ENCODE results near the gene SNX9.

Gene SNX9

GRCh38 chr6:157961832-157962575 lies 139.0 kb downstream of the SNX9 start (continued):
- TF ChIP-seq, protein P1, sequence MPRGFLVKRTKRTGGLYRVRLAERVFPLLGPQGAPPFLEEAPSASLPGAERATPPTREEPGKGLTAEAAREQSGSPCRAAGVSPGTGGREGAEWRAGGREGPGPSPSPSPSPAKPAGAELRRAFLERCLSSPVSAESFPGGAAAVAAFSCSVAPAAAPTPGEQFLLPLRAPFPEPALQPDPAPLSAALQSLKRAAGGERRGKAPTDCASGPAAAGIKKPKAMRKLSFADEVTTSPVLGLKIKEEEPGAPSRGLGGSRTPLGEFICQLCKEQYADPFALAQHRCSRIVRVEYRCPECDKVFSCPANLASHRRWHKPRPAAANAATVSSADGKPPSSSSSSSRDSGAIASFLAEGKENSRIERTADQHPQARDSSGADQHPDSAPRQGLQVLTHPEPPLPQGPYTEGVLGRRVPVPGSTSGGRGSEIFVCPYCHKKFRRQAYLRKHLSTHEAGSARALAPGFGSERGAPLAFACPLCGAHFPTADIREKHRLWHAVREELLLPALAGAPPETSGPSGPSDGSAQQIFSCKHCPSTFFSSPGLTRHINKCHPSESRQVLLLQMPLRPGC (tag by site-specific recombination; IDR thresholded peaks at IDR 0.05) = no peak
- no peak for TF ChIP-seq FEZF1 (tag by site-specific recombination; IDR thresholded peaks at IDR 0.05)
- no peak for TF ChIP-seq SALL2 (tag by site-specific recombination; IDR thresholded peaks at IDR 0.05; ENCODE audit: borderline replicate concordance)
- TF ChIP-seq, protein P2, sequence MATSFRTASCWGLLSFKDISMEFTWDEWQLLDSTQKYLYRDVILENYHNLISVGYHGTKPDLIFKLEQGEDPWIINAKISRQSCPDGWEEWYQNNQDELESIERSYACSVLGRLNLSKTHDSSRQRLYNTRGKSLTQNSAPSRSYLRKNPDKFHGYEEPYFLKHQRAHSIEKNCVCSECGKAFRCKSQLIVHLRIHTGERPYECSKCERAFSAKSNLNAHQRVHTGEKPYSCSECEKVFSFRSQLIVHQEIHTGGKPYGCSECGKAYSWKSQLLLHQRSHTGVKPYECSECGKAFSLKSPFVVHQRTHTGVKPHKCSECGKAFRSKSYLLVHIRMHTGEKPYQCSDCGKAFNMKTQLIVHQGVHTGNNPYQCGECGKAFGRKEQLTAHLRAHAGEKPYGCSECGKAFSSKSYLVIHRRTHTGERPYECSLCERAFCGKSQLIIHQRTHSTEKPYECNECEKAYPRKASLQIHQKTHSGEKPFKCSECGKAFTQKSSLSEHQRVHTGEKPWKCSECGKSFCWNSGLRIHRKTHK (tag by site-specific recombination; IDR thresholded peaks at IDR 0.05) = no peak
- no peak for TF ChIP-seq ZNF488 (tag by site-specific recombination; IDR thresholded peaks at IDR 0.05)
- no peak for TF ChIP-seq ZNF513 (tag by site-specific recombination; IDR thresholded peaks at IDR 0.05)
- TF ChIP-seq, protein P3, sequence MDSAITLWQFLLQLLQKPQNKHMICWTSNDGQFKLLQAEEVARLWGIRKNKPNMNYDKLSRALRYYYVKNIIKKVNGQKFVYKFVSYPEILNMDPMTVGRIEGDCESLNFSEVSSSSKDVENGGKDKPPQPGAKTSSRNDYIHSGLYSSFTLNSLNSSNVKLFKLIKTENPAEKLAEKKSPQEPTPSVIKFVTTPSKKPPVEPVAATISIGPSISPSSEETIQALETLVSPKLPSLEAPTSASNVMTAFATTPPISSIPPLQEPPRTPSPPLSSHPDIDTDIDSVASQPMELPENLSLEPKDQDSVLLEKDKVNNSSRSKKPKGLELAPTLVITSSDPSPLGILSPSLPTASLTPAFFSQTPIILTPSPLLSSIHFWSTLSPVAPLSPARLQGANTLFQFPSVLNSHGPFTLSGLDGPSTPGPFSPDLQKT (IDR thresholded peaks at IDR 0.05; ENCODE audit: borderline replicate concordance, low read depth, low read length) = no peak
- no peak for TF ChIP-seq OSR2 (tag by site-specific recombination; IDR thresholded peaks at IDR 0.05)

DNA sequence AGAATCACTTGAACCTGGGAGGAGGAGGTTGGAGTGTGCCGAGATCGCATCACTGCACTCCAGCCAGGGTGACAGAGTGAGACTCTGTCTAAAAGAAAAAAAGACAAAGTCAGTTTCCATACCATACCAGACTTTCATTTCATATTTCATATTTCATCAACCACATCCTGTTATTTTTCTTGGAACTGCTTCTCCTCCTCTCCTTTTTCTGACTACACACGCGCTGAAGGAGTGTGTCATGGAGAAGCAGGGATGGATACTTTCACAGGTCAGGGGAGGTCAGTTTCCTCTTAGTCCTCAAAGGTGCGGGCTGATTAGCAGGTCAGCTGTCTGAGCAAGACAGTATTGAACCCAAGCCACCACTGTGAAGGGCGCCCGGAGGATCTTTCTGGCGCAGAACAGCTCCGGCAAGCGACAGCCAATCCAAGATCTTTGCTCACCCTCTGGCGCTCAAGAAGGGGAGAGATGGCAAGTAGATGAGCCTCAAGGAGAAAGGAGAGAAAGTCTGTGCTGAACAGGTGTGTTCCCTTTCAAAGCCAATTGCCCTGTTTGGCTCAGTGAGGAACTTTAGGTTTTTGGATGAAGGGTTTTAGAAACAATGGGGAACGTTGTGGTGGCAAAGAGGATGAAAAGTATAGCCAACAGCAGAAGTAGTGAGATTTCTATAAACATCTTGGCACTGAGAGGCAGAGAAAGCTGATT lies 139.7 kb downstream of the SNX9 start:
- ChIA-PET POLR2A (no interaction called here), CTCF (interaction anchor here (0.6 to 0.7 kb wide), 2 partner anchors 26 to 113 kb away, joined by 3 to 5 read pairs; no protein-coding TSS in a partner anchor)
- Histone ChIP-seq H3K9me3 (ENCODE audit: control insufficient read depth, insufficient read depth, low read depth, low read length) (no peaks in the 10 kb centered on the region), H3K4me3 (ENCODE audit: low read depth, low read length) (no peak overlapping the region), H3K4me1 (ENCODE audit: control insufficient read depth, insufficient read depth, low read length) (no peaks in the 10 kb centered on the region), H3K27ac (ENCODE audit: extremely low read depth, low read depth, low read length) (no peak overlapping the region), H3K36me3 (ENCODE audit: control insufficient read depth in 2 of 2, insufficient read depth in 1 of 2, low read length in 2 of 2) (no peaks in the 10 kb centered on the region)
- TF ChIP-seq CTCF (tag by site-specific recombination; IDR thresholded peaks at IDR 0.05) (no peak), ZNF341 (tag by site-specific recombination; IDR thresholded peaks at IDR 0.05; ENCODE audit: low read depth) (no peak), ZNF354C (tag by site-specific recombination; IDR thresholded peaks at IDR 0.05; ENCODE audit: borderline replicate concordance, low read depth) (no peak)
- TF ChIP-seq, protein P4, sequence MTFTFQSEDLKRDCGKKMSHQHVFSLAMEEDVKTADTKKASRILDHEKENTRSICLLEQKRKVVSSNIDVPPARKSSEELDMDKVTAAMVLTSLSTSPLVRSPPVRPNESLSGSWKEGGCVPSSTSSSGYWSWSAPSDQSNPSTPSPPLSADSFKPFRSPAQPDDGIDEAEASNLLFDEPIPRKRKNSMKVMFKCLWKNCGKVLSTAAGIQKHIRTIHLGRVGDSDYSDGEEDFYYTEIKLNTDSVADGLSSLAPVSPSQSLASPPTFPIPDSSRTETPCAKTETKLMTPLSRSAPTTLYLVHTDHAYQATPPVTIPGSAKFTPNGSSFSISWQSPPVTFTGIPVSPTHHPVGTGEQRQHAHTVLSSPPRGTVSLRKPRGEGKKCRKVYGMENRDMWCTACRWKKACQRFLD (tag by site-specific recombination; IDR thresholded peaks at IDR 0.05) = no peak
- TF ChIP-seq, protein P5, sequence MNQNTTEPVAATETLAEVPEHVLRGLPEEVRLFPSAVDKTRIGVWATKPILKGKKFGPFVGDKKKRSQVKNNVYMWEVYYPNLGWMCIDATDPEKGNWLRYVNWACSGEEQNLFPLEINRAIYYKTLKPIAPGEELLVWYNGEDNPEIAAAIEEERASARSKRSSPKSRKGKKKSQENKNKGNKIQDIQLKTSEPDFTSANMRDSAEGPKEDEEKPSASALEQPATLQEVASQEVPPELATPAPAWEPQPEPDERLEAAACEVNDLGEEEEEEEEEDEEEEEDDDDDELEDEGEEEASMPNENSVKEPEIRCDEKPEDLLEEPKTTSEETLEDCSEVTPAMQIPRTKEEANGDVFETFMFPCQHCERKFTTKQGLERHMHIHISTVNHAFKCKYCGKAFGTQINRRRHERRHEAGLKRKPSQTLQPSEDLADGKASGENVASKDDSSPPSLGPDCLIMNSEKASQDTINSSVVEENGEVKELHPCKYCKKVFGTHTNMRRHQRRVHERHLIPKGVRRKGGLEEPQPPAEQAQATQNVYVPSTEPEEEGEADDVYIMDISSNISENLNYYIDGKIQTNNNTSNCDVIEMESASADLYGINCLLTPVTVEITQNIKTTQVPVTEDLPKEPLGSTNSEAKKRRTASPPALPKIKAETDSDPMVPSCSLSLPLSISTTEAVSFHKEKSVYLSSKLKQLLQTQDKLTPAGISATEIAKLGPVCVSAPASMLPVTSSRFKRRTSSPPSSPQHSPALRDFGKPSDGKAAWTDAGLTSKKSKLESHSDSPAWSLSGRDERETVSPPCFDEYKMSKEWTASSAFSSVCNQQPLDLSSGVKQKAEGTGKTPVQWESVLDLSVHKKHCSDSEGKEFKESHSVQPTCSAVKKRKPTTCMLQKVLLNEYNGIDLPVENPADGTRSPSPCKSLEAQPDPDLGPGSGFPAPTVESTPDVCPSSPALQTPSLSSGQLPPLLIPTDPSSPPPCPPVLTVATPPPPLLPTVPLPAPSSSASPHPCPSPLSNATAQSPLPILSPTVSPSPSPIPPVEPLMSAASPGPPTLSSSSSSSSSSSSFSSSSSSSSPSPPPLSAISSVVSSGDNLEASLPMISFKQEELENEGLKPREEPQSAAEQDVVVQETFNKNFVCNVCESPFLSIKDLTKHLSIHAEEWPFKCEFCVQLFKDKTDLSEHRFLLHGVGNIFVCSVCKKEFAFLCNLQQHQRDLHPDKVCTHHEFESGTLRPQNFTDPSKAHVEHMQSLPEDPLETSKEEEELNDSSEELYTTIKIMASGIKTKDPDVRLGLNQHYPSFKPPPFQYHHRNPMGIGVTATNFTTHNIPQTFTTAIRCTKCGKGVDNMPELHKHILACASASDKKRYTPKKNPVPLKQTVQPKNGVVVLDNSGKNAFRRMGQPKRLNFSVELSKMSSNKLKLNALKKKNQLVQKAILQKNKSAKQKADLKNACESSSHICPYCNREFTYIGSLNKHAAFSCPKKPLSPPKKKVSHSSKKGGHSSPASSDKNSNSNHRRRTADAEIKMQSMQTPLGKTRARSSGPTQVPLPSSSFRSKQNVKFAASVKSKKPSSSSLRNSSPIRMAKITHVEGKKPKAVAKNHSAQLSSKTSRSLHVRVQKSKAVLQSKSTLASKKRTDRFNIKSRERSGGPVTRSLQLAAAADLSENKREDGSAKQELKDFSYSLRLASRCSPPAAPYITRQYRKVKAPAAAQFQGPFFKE (tag by site-specific recombination; IDR thresholded peaks at IDR 0.05; ENCODE audit: borderline replicate concordance) = no peak

Data from HEK293 (cell line).